Natural killer cell (primary cell): ENCODE measurements around the gene LRP6. TPM values are rescaled to one million over a fixed set of nuclear protein-coding genes. Genes with fewer than 3 reads are reported as not detected.

Experiments
- ATAC-seq, 3 donors: fragments of 150-1000 bp in 2 of 3; fragments of 200-7000 bp in 1 of 3; cut with Tn5 transposase; 1 replicate in 1 of 3; 2 replicates in 2 of 3; pipeline ENCODE4 v1.10.0; 2021; ENCODE audit warnings: mild to moderate bottlenecking in 2 of 3, moderate library complexity in 2 of 3
- DNase-seq, 2 donors: peaks; one replicate each; pipeline versions ENCODE4 v3.0.0 to v3.0.0-alpha.2; 2013 to 2021; ENCODE audit warnings: mixed read lengths in 1 of 2
- H3K27ac ChIP-seq: one replicate; pipeline ENCODE4 v1.5.1; 2013; ENCODE audit warnings: mild to moderate bottlenecking, low read length
- H3K27me3 ChIP-seq: one replicate; pipeline ENCODE4 v1.6.1; 2013; ENCODE audit warnings: low read length; ENCODE audit not compliant: control insufficient read depth, insufficient read depth
- H3K36me3 ChIP-seq: one replicate; pipeline ENCODE4 v1.6.1; 2013; ENCODE audit warnings: low read length; ENCODE audit not compliant: control insufficient read depth, insufficient read depth
- H3K4me1 ChIP-seq: one replicate; pipeline ENCODE4 v1.6.1; 2013; ENCODE audit warnings: low read length; ENCODE audit not compliant: control insufficient read depth, insufficient read depth
- H3K4me3 ChIP-seq: one replicate; pipeline ENCODE4 v1.5.1; 2013; ENCODE audit warnings: low read length
- H3K9me3 ChIP-seq: one replicate; pipeline ENCODE4 v1.6.1; 2013; ENCODE audit warnings: low read length; ENCODE audit not compliant: control insufficient read depth, insufficient read depth
- H3K27ac Mint-ChIP-seq, 2 donors: one replicate each; pipeline ENCODE4 v1.8.0; 2022; ENCODE audit warnings: mild to moderate bottlenecking in 2 of 2, mixed read lengths in 2 of 2, moderate library complexity in 1 of 2
- H3K27me3 Mint-ChIP-seq, 2 donors: one replicate each; pipeline ENCODE4 v1.8.0; 2022; ENCODE audit warnings: low read depth in 2 of 2, mixed read lengths in 2 of 2
- H3K36me3 Mint-ChIP-seq: one replicate; pipeline ENCODE4 v1.8.0; 2022; ENCODE audit warnings: mixed read lengths
- H3K4me1 Mint-ChIP-seq, 2 donors: one replicate each; pipeline ENCODE4 v1.8.0; 2022; ENCODE audit warnings: mixed read lengths in 2 of 2
- H3K4me3 Mint-ChIP-seq: one replicate; pipeline ENCODE4 v1.8.0; 2022; ENCODE audit warnings: mild to moderate bottlenecking, moderate library complexity, mixed read lengths
- H3K9me3 Mint-ChIP-seq, 2 donors: one replicate each; pipeline ENCODE4 v1.8.0; 2022; ENCODE audit warnings: mixed read lengths in 2 of 2
- WGBS: methylation state at CpG from one replicate; pipeline ENCODE4 v1.1.7; 2013; ENCODE audit warnings: missing lambda C conversion rate; ENCODE audit not compliant: insufficient coverage; 5-methylcytosine and 5-hydroxymethylcytosine counted together
- intact Hi-C: fragments of 100-400 bp; cut with micrococcal nuclease; formaldehyde crosslinking; loops from one replicate; pipeline ENCODE4 v1.14.2; 2022
- total RNA-seq, 4 donors: library from RNA; stranded (reverse); fragments of 120-200 nt in 1 of 4; gene quantifications; one replicate each; pipeline versions ENCODE4 v1.2.3 to v1.2.4, GENCODE V29; 2013 to 2022
- TF ChIP-seq, protein P1 (sequence below): fragments of 200-600 bp; IDR thresholded peaks from one replicate; pipeline ENCODE4 v1.8.0; 2022; ENCODE audit warnings: antibody characterized with exemption

Gene LRP6
- total RNA-seq, 3 donors from 2014 or later (not counting 1 experiment from before 2014, with no cell fraction given), result 0.05 to 0.33 TPM; not detected in 1

DNA sequence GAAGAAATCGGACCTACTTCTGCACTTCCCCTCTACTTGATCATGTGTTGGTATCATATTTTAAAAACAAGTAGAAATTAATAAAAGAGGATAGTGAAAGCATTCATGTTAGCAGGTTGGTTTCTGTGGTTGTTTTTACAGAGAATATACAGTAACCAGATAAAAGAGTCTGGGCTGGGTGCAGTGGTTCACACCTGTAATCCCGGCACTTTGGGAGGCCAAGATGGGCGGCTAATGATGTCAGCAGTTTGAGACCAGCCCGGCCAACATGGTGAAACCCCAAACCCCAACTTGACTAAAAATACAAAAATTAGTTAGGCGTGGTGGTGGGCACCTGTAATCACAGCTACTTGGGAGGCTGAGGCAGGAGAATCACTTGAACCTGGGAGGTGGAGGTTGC is 55.9 kb downstream of the LRP6 start:
- no peaks in the 10 kb centered on the region for H3K36me3 Mint-ChIP-seq
- Histone ChIP-seq H3K36me3 (no peaks in the 10 kb centered on the region), H3K4me1 (peaks cover 2% of the 10 kb centered on the region), H3K27me3 (peaks cover 58% of the 10 kb centered on the region), H3K9me3 (peaks cover 4% of the 10 kb centered on the region), H3K27ac (no peak overlapping the region), H3K4me3 (no peak overlapping the region)
- 30% methylated on average over 2 of the region's 5 CpGs for WGBS
- peaks cover 35 to 50% of the 10 kb centered on the region in 2 donors for H3K27me3 Mint-ChIP-seq
- H3K4me1 Mint-ChIP-seq, result peaks cover 7 to 14% of the 10 kb centered on the region in 2 donors
- peak overlapping the region in 1 of 2 donors; percentile 47 for H3K27ac Mint-ChIP-seq
- no peak overlapping the region for H3K4me3 Mint-ChIP-seq
- TF ChIP-seq, protein P1, sequence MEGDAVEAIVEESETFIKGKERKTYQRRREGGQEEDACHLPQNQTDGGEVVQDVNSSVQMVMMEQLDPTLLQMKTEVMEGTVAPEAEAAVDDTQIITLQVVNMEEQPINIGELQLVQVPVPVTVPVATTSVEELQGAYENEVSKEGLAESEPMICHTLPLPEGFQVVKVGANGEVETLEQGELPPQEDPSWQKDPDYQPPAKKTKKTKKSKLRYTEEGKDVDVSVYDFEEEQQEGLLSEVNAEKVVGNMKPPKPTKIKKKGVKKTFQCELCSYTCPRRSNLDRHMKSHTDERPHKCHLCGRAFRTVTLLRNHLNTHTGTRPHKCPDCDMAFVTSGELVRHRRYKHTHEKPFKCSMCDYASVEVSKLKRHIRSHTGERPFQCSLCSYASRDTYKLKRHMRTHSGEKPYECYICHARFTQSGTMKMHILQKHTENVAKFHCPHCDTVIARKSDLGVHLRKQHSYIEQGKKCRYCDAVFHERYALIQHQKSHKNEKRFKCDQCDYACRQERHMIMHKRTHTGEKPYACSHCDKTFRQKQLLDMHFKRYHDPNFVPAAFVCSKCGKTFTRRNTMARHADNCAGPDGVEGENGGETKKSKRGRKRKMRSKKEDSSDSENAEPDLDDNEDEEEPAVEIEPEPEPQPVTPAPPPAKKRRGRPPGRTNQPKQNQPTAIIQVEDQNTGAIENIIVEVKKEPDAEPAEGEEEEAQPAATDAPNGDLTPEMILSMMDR, result no peak
- intact Hi-C loops, result no loop called here
- DNase-seq (peak in 1 of 2 donors; percentile 48), ATAC-seq (peak; percentile 57 to 91 (median 67))
- H3K9me3 Mint-ChIP-seq, result no peaks in the 10 kb centered on the region

- Histone ChIP-seq H3K9me3 (peaks cover 4% of the 10 kb centered on the region), H3K36me3 (no peaks in the 10 kb centered on the region), H3K27me3 (peaks cover 63% of the 10 kb centered on the region), H3K4me3 (no peak overlapping the region), H3K4me1 (peaks cover 2% of the 10 kb centered on the region), H3K27ac (no peak overlapping the region)
- intact Hi-C loops, result no loop called here
- Mint-ChIP-seq H3K4me1 (peaks cover 7 to 14% of the 10 kb centered on the region in 2 donors), H3K27ac (peak overlapping the region in 1 of 2 donors; percentile 47), H3K4me3 (no peak overlapping the region), H3K9me3 (no peaks in the 10 kb centered on the region), H3K27me3 (peaks cover 35 to 52% of the 10 kb centered on the region in 2 donors), H3K36me3 (no peaks in the 10 kb centered on the region)
- TF ChIP-seq, protein P1, result no peak
- no peak for DNase-seq
- no peak for ATAC-seq
- 67% methylated on average over 1 of the region's 1 CpG for WGBS
Observed at GRCh38 chr12:12210416-12210815, 56.4 kb downstream of the LRP6 start.

DNA sequence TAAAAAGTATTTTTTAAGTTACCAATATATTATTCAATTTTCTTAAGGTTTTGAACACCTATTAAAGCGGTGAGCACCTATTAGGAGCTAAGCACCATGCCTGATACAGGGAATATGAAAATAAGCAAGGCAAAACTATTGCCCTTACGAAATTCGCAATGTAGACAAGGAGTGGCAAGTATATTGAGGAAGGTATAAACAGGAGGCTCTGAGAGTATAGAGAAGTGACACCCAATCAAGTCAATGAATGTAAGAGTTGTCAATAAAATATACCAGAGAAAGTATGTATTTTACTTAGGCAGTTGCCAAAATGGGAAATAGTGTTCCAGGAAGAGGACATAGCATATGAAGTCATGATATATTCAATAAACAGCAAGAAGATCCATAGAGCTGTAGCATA is 57.2 kb downstream of the LRP6 start:
- peaks cover 2% of the 10 kb centered on the region for H3K4me1 ChIP-seq
- H3K27ac Mint-ChIP-seq, result no peak overlapping the region
- H3K4me3 ChIP-seq, result no peak overlapping the region
- ATAC-seq, result no peak
- H3K27ac ChIP-seq, result no peak overlapping the region
- DNase-seq, result no peak
- H3K27me3 Mint-ChIP-seq, result peaks cover 32 to 54% of the 10 kb centered on the region in 2 donors
- H3K9me3 Mint-ChIP-seq, result no peaks in the 10 kb centered on the region
- 99% methylated on average over 3 of the region's 3 CpGs for WGBS
- H3K36me3 Mint-ChIP-seq, result no peaks in the 10 kb centered on the region
- no peaks in the 10 kb centered on the region for H3K36me3 ChIP-seq
- peaks cover 61% of the 10 kb centered on the region for H3K27me3 ChIP-seq
- TF ChIP-seq, protein P1, result no peak
- peaks cover 4% of the 10 kb centered on the region for H3K9me3 ChIP-seq
- intact Hi-C loops, result no loop called here
- no peak overlapping the region for H3K4me3 Mint-ChIP-seq
- H3K4me1 Mint-ChIP-seq, result peaks cover 7 to 14% of the 10 kb centered on the region in 2 donors

DNA sequence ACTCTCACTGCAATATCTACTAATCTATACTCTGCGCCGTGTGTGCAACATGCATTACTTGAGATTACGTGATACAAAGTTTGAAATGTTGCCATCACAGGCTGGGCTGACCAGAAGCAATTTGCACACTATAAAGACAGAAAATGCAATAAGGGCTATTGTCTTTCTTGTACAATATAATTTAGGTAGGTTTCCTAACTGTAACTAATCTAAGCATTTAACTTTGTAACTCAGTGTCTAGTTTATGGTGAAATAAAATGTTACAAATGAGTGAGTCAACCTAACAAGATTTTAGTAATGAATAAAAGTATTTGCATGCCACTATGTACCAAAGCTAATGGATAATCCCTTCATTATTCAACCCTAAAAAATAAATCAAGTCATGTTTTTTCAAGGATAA is 57.8 kb downstream of the LRP6 start:
- intact Hi-C loops, result no loop called here
- TF ChIP-seq, protein P1, result no peak
- H3K9me3 Mint-ChIP-seq, result no peaks in the 10 kb centered on the region
- WGBS, result 93% methylated on average over 3 of the region's 3 CpGs
- DNase-seq (no peak), ATAC-seq (no peak)
- H3K4me1 ChIP-seq, result peaks cover 2% of the 10 kb centered on the region
- peaks cover 56% of the 10 kb centered on the region for H3K27me3 ChIP-seq
- H3K27me3 Mint-ChIP-seq, result peaks cover 30 to 56% of the 10 kb centered on the region in 2 donors
- peaks cover 4% of the 10 kb centered on the region for H3K9me3 ChIP-seq
- H3K4me3 Mint-ChIP-seq, result no peak overlapping the region
- no peak overlapping the region for H3K27ac ChIP-seq
- H3K36me3 ChIP-seq, result no peaks in the 10 kb centered on the region
- peaks cover 7 to 14% of the 10 kb centered on the region in 2 donors for H3K4me1 Mint-ChIP-seq
- no peaks in the 10 kb centered on the region for H3K36me3 Mint-ChIP-seq
- H3K27ac Mint-ChIP-seq, result no peak overlapping the region
- no peak overlapping the region for H3K4me3 ChIP-seq
